Ovary (tissue), 9 donors: ENCODE results near the gene MAST4. TPM values are rescaled to one million over a fixed set of nuclear protein-coding genes. Genes with fewer than 3 reads are reported as not detected.

ENCODE experiments used
- DNase-seq, 5 donors: peaks; one replicate each; pipeline ENCODE4 v3.0.0-alpha.2; 2019 to 2020
- H3K27ac ChIP-seq, 2 donors: fragments of 200-600 bp; one replicate each; pipeline versions ENCODE4 v1.5.1 to v1.8.0; 2019 to 2022
- H3K27me3 ChIP-seq: fragments of 200-600 bp; one replicate; pipeline ENCODE4 v1.8.0; 2022
- H3K36me3 ChIP-seq: fragments of 200-600 bp; sonication (generic); one replicate; pipeline ENCODE4 v1.5.1; 2019
- H3K4me1 ChIP-seq: one replicate; pipeline ENCODE4 v1.8.1; 2013; ENCODE audit warnings: mild to moderate bottlenecking, moderate library complexity; ENCODE audit not compliant: insufficient read depth
- H3K4me3 ChIP-seq: fragments of 200-600 bp; sonication (generic); one replicate; pipeline ENCODE4 v1.5.1; 2017
- H3K9me3 ChIP-seq, 2 donors: fragments of 200-600 bp in 1 of 2; sonication (generic) in 1 of 2; one replicate each; pipeline versions ENCODE4 v1.5.1 to v1.8.1; 2013 to 2019; ENCODE audit warnings: mild to moderate bottlenecking in 1 of 2, moderate library complexity in 1 of 2
- CTCF ChIP-seq, 3 donors: fragments of 450-650 bp in 2 of 3; fragments of 200-600 bp in 1 of 3; IDR thresholded peaks; one replicate each; pipeline versions ENCODE4 v1.5.1 to v1.8.0; 2016 to 2022; ENCODE audit warnings: antibody characterized with exemption in 3 of 3, mild to moderate bottlenecking in 1 of 3
- EP300 ChIP-seq: sonication (generic); formaldehyde crosslinking; IDR thresholded peaks from one replicate; pipeline ENCODE4 v1.6.1; 2017; ENCODE audit warnings: antibody characterized with exemption
- POLR2A ChIP-seq: fragments of 450-650 bp; IDR thresholded peaks from one replicate; pipeline ENCODE4 v1.6.1; 2017; ENCODE audit warnings: antibody characterized with exemption, mild to moderate bottlenecking, moderate library complexity
- WGBS, 3 donors: extraction: QIAGEN DNeasy Blood & Tissue Kit in 1 of 3; methylation state at CpG; one replicate each; pipeline versions ENCODE4 v1.1.5 to v1.1.7; 2013 to 2017; 5-methylcytosine and 5-hydroxymethylcytosine counted together
- intact Hi-C, 4 donors: fragments of 100-400 bp; cut with DNase I; formaldehyde crosslinking; loops; one replicate each; pipeline versions ENCODE4 v1.11.0 to v1.15.1; 2022 to 2023
- polyA plus RNA-seq, 2 donors: library from polyadenylated mRNA; stranded (reverse); fragments of 200-250 nt in 1 of 2; fragments of 350-450 nt in 1 of 2; fragmentation: Illumina TruSeq in 1 of 2; extraction: RNeasy Lipid Tissue Mini Kit (QIAGEN cat#74804) in 1 of 2; gene quantifications; one replicate each; pipeline ENCODE4 v1.2.3, GENCODE V29; 2013 to 2014
- total RNA-seq, 7 donors: library from RNA; depleted of rRNA in 2 of 7; stranded (reverse); fragments of >200 nt in 2 of 7; fragmentation: NEBNext Ultra II Directional in 3 of 7; extraction: Animal tissue kit (Norgen Biotek cat#: 25700) in 3 of 7; gene quantifications; one replicate each; pipeline versions ENCODE4 v1.1.0 to v1.2.4, GENCODE V29; 2016 to 2023
- donor health status: DM: no; HTN: no; CAD: no; lungs with moderate emphysema.
- donor health status: DM: no; HTN: no; CAD: no.
- donor health status: Bipolar disorder and iron deficiency.
- donor health status: DM: yes; HTN: yes; CAD: no.
- donor health status: DM: no; HTN: no; CAD: no.
- donor health status: DM: yes; HTN: yes; CAD: no.

Gene MAST4
- total and polyA plus RNA-seq, 9 donors: 11.6 to 86.3 (median 57.6) TPM

GRCh38 chr5:67021521-67021920 is 425.3 kb downstream of the MAST4 start:
- intact Hi-C loops: no loop called here
- H3K9me3 ChIP-seq: no peaks in the 10 kb centered on the region
- H3K27me3 ChIP-seq: no peaks in the 10 kb centered on the region
- no peak for DNase-seq
- H3K4me3 ChIP-seq: no peak overlapping the region
- no peak overlapping the region for H3K27ac ChIP-seq
- H3K36me3 ChIP-seq: no peaks in the 10 kb centered on the region
- no peaks in the 10 kb centered on the region for H3K4me1 ChIP-seq
- TF ChIP-seq POLR2A: no peak
- TF ChIP-seq EP300: no peak
- no peak for TF ChIP-seq CTCF (IDR thresholded peaks at IDR 0.05)

GRCh38 chr5:67021962-67022361 is 425.8 kb downstream of the MAST4 start:
- Histone ChIP-seq H3K4me1 (no peaks in the 10 kb centered on the region), H3K27me3 (no peaks in the 10 kb centered on the region), H3K4me3 (no peak overlapping the region), H3K9me3 (no peaks in the 10 kb centered on the region), H3K27ac (no peak overlapping the region), H3K36me3 (no peaks in the 10 kb centered on the region)
- whole genome bisulfite sequencing, 3 donors: 76 to 96% (median 91%) methylated on average over 3 of the region's 3 CpGs
- TF ChIP-seq POLR2A (no peak), CTCF (IDR thresholded peaks at IDR 0.05) (no peak), EP300 (no peak)
- intact Hi-C loops: no loop called here
- no peak for DNase-seq

GRCh38 chr5:67025457-67025856 is 429.3 kb downstream of the MAST4 start:
- Histone ChIP-seq H3K4me3 (no peak overlapping the region), H3K4me1 (no peaks in the 10 kb centered on the region), H3K36me3 (no peaks in the 10 kb centered on the region), H3K9me3 (no peaks in the 10 kb centered on the region), H3K27me3 (no peaks in the 10 kb centered on the region), H3K27ac (no peak overlapping the region)
- no peak for DNase-seq
- 69 to 94% (median 89%) methylated on average over 2 of the region's 2 CpGs for WGBS, 3 donors
- TF ChIP-seq CTCF (IDR thresholded peaks at IDR 0.05) (no peak), EP300 (no peak), POLR2A (no peak)
- intact Hi-C loops: no loop called here

GRCh38 chr5:67026278-67026677 is 430.1 kb downstream of the MAST4 start:
- intact Hi-C loops: no loop called here
- Histone ChIP-seq H3K27me3 (no peaks in the 10 kb centered on the region), H3K9me3 (no peaks in the 10 kb centered on the region), H3K27ac (no peak overlapping the region), H3K4me1 (no peaks in the 10 kb centered on the region), H3K4me3 (no peak overlapping the region), H3K36me3 (no peaks in the 10 kb centered on the region)
- TF ChIP-seq POLR2A (no peak), EP300 (no peak), CTCF (IDR thresholded peaks at IDR 0.05) (no peak)
- no peak for DNase-seq
- 91 to 98% (median 96%) methylated on average over 1 of the region's 1 CpG for WGBS, 3 donors

GRCh38 chr5:67027171-67027570 is 431.0 kb downstream of the MAST4 start:
- no peak for DNase-seq
- Histone ChIP-seq H3K4me1 (no peaks in the 10 kb centered on the region), H3K36me3 (no peaks in the 10 kb centered on the region), H3K27me3 (no peaks in the 10 kb centered on the region), H3K4me3 (no peak overlapping the region), H3K27ac (no peak overlapping the region), H3K9me3 (no peaks in the 10 kb centered on the region)
- intact Hi-C loops: no loop called here
- TF ChIP-seq CTCF (IDR thresholded peaks at IDR 0.05) (no peak), POLR2A (no peak), EP300 (no peak)
- WGBS, 3 donors: 74 to 78% (median 77%) methylated on average over 2 of the region's 2 CpGs
